ENCODE data around the gene CDK5R1. TPM values are rescaled to one million over a fixed set of nuclear protein-coding genes. Genes with fewer than 3 reads are reported as not detected.

Gene CDK5R1
- total RNA-seq, 1 experiment from 2014 or later: 9.9 TPM

GRCh38 chr17:32492264-32492589 is 5.4 kb downstream of the CDK5R1 start:
- no peak for DNase-seq (ENCODE audit: low spot score)
- ChIA-PET POLR2A (interaction anchor here (0.8 kb wide), 1 partner anchor 50 kb away, joined by 3 read pairs; no protein-coding TSS in a partner anchor), CTCF (interaction anchor here (0.9 to 1.8 kb wide), 4 partner anchors 48 to 444 kb away, joined by 4 to 6 read pairs (median 4); partner anchors contain the start of genes MYO1D and PSMD11)
- Mint-ChIP-seq H3K27me3 (ENCODE audit: low read depth) (no peaks in the 10 kb centered on the region), H3K9me3 (no peaks in the 10 kb centered on the region), H3K36me3 (peaks cover 20% of the 10 kb centered on the region), H3K4me3 (no peak overlapping the region), H3K27ac (peak overlapping the region; percentile 78), H3K4me1 (peaks cover 37% of the 10 kb centered on the region)
- no peak for ATAC-seq
- TF ChIP-seq SMAD3 (CRISPR knock-in tag; IDR thresholded peaks at IDR 0.05; ENCODE audit: borderline replicate concordance): no peak
- TF ChIP-seq PRDM15 (CRISPR knock-in tag; IDR thresholded peaks at IDR 0.05): peak; percentile 71

DNA sequence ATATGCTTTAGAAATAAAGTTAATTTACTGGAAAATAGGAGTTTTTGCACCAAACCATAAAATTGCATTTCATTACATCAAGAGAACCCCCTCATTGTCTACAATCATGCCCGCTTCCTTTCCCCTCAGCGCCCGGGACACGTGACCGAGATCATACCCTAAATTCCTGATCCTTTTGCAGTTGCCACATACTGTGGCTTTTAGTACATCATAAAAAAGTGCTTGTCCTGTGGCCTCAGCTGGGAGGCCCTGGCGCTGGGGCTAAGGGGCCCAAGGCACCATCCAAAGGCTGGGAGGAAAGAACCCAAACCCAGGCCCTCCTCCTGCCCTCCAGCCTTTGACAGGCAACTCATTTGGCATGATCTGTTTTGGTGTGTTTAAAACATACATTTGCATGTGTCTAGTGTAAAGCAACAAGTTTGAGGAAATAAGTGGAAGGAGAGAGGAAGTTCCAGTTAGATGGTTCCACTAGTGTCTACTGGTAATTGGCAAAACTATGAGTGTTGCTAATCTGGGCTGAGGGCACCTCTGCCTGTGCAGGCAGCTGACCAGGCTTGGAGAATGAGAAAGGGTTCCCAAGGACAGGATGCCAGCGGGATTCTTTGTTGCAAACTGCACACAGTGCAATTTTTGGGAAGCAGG is 6.0 kb downstream of the CDK5R1 start:
- CTCF ChIA-PET: interaction anchor here (0.9 to 1.6 kb wide), 3 partner anchors 167 to 444 kb away, joined by 4 to 6 read pairs (median 4); partner anchors contain the start of gene MYO1D
- Mint-ChIP-seq H3K36me3 (peaks cover 18% of the 10 kb centered on the region), H3K27me3 (ENCODE audit: low read depth) (no peaks in the 10 kb centered on the region), H3K9me3 (no peaks in the 10 kb centered on the region), H3K4me3 (no peak overlapping the region), H3K4me1 (peaks cover 38% of the 10 kb centered on the region), H3K27ac (no peak overlapping the region)
- POLR2A ChIA-PET: no interaction called here
- DNase-seq (ENCODE audit: low spot score): no peak
- ATAC-seq: no peak
- TF ChIP-seq ELF4 (CRISPR knock-in tag; IDR thresholded peaks at IDR 0.05; ENCODE audit: low read depth) (no peak), ATF1 (CRISPR knock-in tag; IDR thresholded peaks at IDR 0.05) (no peak), JAZF1 (CRISPR knock-in tag; IDR thresholded peaks at IDR 0.05) (no peak), GTF2I (CRISPR knock-in tag; conservative IDR thresholded peaks at IDR 0.05) (no peak), E2F4 (CRISPR knock-in tag; IDR thresholded peaks at IDR 0.05; ENCODE audit: borderline replicate concordance, low read depth) (no peak)

GRCh38 chr17:32493571-32493970 is 6.8 kb downstream of the CDK5R1 start:
- POLR2A ChIA-PET: no interaction called here
- CTCF ChIA-PET: no interaction called here
- no peaks in the 10 kb centered on the region for H3K27me3 Mint-ChIP-seq (ENCODE audit: low read depth)
- no peak for DNase-seq (ENCODE audit: low spot score)
- no peaks in the 10 kb centered on the region for H3K9me3 Mint-ChIP-seq
- no peak overlapping the region for H3K27ac Mint-ChIP-seq
- no peak for ATAC-seq
- no peak overlapping the region for H3K4me3 Mint-ChIP-seq
- H3K4me1 Mint-ChIP-seq: peaks cover 38% of the 10 kb centered on the region
- H3K36me3 Mint-ChIP-seq: peaks cover 12% of the 10 kb centered on the region
- TF ChIP-seq MYBL2 (CRISPR knock-in tag; IDR thresholded peaks at IDR 0.05) (no peak), ZNF121 (CRISPR knock-in tag; IDR thresholded peaks at IDR 0.05) (no peak), ZNF416 (CRISPR knock-in tag; IDR thresholded peaks at IDR 0.05) (no peak), PRDM15 (CRISPR knock-in tag; IDR thresholded peaks at IDR 0.05) (no peak), ATF2 (CRISPR knock-in tag; IDR thresholded peaks at IDR 0.05; ENCODE audit: borderline replicate concordance, low read depth) (no peak), ELF4 (CRISPR knock-in tag; IDR thresholded peaks at IDR 0.05; ENCODE audit: low read depth) (no peak)
- TF ChIP-seq, protein P1, sequence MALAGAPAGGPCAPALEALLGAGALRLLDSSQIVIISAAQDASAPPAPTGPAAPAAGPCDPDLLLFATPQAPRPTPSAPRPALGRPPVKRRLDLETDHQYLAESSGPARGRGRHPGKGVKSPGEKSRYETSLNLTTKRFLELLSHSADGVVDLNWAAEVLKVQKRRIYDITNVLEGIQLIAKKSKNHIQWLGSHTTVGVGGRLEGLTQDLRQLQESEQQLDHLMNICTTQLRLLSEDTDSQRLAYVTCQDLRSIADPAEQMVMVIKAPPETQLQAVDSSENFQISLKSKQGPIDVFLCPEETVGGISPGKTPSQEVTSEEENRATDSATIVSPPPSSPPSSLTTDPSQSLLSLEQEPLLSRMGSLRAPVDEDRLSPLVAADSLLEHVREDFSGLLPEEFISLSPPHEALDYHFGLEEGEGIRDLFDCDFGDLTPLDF (CRISPR knock-in tag; IDR thresholded peaks at IDR 0.05): no peak
